GM21737 (cell line): ENCODE results near the gene DNAI4.
"Not testable (repeated sequence)": the region's sequence is repeated elsewhere in the genome, so short reads cannot be mapped to it uniquely, and the experiment has no call there.

ENCODE experiments used
- ATAC-seq: cut with Tn5 transposase; IDR thresholded peaks from one replicate; pipeline ENCODE4 v1.9.1; 2021; ENCODE audit warnings: mild to moderate bottlenecking, moderate library complexity; ENCODE audit not compliant: unreplicated experiment

Gene DNAI4

GRCh38 chr1:66929146-66929688 lies 4.6 kb upstream of the DNAI4 start:
- ATAC-seq = no peak

GRCh38 chr1:66927528-66927927 lies 2.9 kb upstream of the DNAI4 start:
- no peak for ATAC-seq

GRCh38 chr1:66925944-66926343 lies 1.3 kb upstream of the DNAI4 start:
- ATAC-seq = no peak

GRCh38 chr1:66925558-66925910 lies 878 bp upstream of the DNAI4 start:
- ATAC-seq = peak; percentile 0

- ATAC-seq = no peak
Observed at GRCh38 chr1:66920543-66920942, 4.1 kb downstream of the DNAI4 start.

- ATAC-seq = no peak
Observed at GRCh38 chr1:66919828-66920227, 4.8 kb downstream of the DNAI4 start.

GRCh38 chr1:66919063-66919462 lies 5.6 kb downstream of the DNAI4 start:
- ATAC-seq = no peak

- ATAC-seq = no peak
Observed at GRCh38 chr1:66917476-66917875, 7.2 kb downstream of the DNAI4 start.

GRCh38 chr1:66916320-66916719 lies 8.3 kb downstream of the DNAI4 start:
- ATAC-seq = no peak

GRCh38 chr1:66915203-66915602 lies 9.5 kb downstream of the DNAI4 start:
- ATAC-seq = not testable (repeated sequence)

GRCh38 chr1:66893712-66894111 lies 30.9 kb downstream of the DNAI4 start:
- no peak for ATAC-seq

GRCh38 chr1:66890621-66891020 lies 34.0 kb downstream of the DNAI4 start:
- ATAC-seq = no peak

- no peak for ATAC-seq
Observed at GRCh38 chr1:66889030-66889429, 35.6 kb downstream of the DNAI4 start.

- ATAC-seq = no peak
Observed at GRCh38 chr1:66876664-66877063, 48.0 kb downstream of the DNAI4 start.

GRCh38 chr1:66873111-66873510 lies 51.5 kb downstream of the DNAI4 start:
- no peak for ATAC-seq

GRCh38 chr1:66872024-66872423 lies 52.6 kb downstream of the DNAI4 start:
- ATAC-seq = not testable (repeated sequence)

- no peak for ATAC-seq
Observed at GRCh38 chr1:66867501-66867900, 57.2 kb downstream of the DNAI4 start.

GRCh38 chr1:66860529-66860928 lies 64.1 kb downstream of the DNAI4 start:
- no peak for ATAC-seq

- ATAC-seq = no peak
Observed at GRCh38 chr1:66853379-66853778, 71.3 kb downstream of the DNAI4 start.

GRCh38 chr1:66852870-66853269 lies 71.8 kb downstream of the DNAI4 start:
- no peak for ATAC-seq

GRCh38 chr1:66850989-66851388 lies 73.7 kb downstream of the DNAI4 start:
- no peak for ATAC-seq

GRCh38 chr1:66848193-66848592 lies 76.5 kb downstream of the DNAI4 start:
- ATAC-seq = no peak

GRCh38 chr1:66840929-66841328 lies 83.7 kb downstream of the DNAI4 start:
- no peak for ATAC-seq

GRCh38 chr1:66834926-66835325 lies 89.7 kb downstream of the DNAI4 start:
- ATAC-seq = no peak
